GM12878 (cell line): ENCODE data around the gene LY6G5B. TPM values are rescaled to one million over a fixed set of nuclear protein-coding genes. Genes with fewer than 3 reads are reported as not detected.

Experiments
- ATAC-seq: fragments of 200-7000 bp; cut with Tn5 transposase; 3 replicates; pipeline ENCODE4 v1.9.1; 2020; ENCODE audit warnings: mild to moderate bottlenecking, moderate library complexity
- BruUV-seq: library from RNA; stranded (reverse); fragments of 400-500 nt; replicated peaks from 2 replicates; lab custom pipeline; 2021; lab: Mats Ljungman, UMichigan
- CTCF ChIA-PET: fragments of 300-600 bp; sonication (Branson Sonifier 250); formaldehyde crosslinking; extraction: SDS; loops from one replicate; lab custom pipeline; 2021; ENCODE audit warnings: inconsistent platforms; lab: Yijun Ruan, JAX
- POLR2A ChIA-PET: fragments of 350-600 bp; formaldehyde crosslinking; extraction: SDS; loops from one replicate; lab custom pipeline; 2021; ENCODE audit warnings: inconsistent platforms; lab: Charles Lee
- RAD21 ChIA-PET: fragments of 300-600 bp; sonication (Branson Sonifier 250); formaldehyde crosslinking; loops from one replicate; lab custom pipeline; 2023; ENCODE audit warnings: antibody characterized with exemption; ENCODE audit not compliant: unreplicated experiment; lab: Charles Lee
- SMC1A ChIA-PET: fragments of 300-600 bp; sonication (Branson Sonifier 250); formaldehyde crosslinking; loops from one replicate; lab custom pipeline; 2023; ENCODE audit not compliant: unreplicated experiment, uncharacterized antibody; lab: Charles Lee
- DNase-seq: peaks from one replicate; pipeline ENCODE4 v3.0.0-alpha.2; 2011; ENCODE audit warnings: low read depth, low spot score
- FAIRE-seq: peaks from 3 replicates; lab custom pipeline; 2011; peaks lifted over from hg19 to GRCh38; lab: Jason Lieb, UNC
- H2AFZ ChIP-seq: 2 replicates; pipeline ENCODE4 v1.6.0; 2011; ENCODE audit warnings: low read depth, low read length, control low read depth; ENCODE audit not compliant: control insufficient read depth
- H3K27ac ChIP-seq: 2 replicates; pipeline ENCODE4 v1.5.1; 2011; ENCODE audit warnings: control low read depth; ENCODE audit not compliant: control insufficient read depth, insufficient read depth
- H3K27me3 ChIP-seq, 2 experiments: replicated peaks in 1 of 2; 2 replicates each; pipeline versions ENCODE4 v1.6.0 to v1.6.1; 2011; ENCODE audit warnings: low read length in 1 of 2; ENCODE audit not compliant: control insufficient read depth in 2 of 2, insufficient read depth in 2 of 2
- H3K36me3 ChIP-seq, 2 experiments: 2 replicates each; pipeline ENCODE4 v1.5.1; 2011; ENCODE audit warnings: low read length in 1 of 2; ENCODE audit not compliant: control insufficient read depth in 2 of 2, insufficient read depth in 2 of 2
- H3K4me1 ChIP-seq: 2 replicates; pipeline ENCODE4 v1.6.1; 2011; ENCODE audit warnings: mild to moderate bottlenecking, low read length, moderate library complexity, mixed read lengths; ENCODE audit not compliant: control insufficient read depth, insufficient read depth
- H3K4me2 ChIP-seq: 2 replicates; pipeline ENCODE4 v1.6.0; 2011; ENCODE audit warnings: control low read depth; ENCODE audit not compliant: control insufficient read depth, insufficient read depth
- H3K4me3 ChIP-seq: fragments of 200-600 bp; sonication (generic); 2 replicates; pipeline ENCODE4 v1.5.1; 2016
- H3K79me2 ChIP-seq: 2 replicates; pipeline ENCODE4 v1.6.0; 2011; ENCODE audit warnings: low read length; ENCODE audit not compliant: control insufficient read depth, insufficient read depth
- H3K9ac ChIP-seq: 2 replicates; pipeline ENCODE4 v1.8.0; 2011; ENCODE audit warnings: low read length, control low read depth, mixed read lengths; ENCODE audit not compliant: control insufficient read depth, insufficient read depth
- H3K9me3 ChIP-seq: replicated peaks from 3 replicates; pipeline ENCODE4 v1.5.1; 2011; ENCODE audit warnings: mild to moderate bottlenecking, low read length; ENCODE audit not compliant: control insufficient read depth, insufficient read depth
- H4K20me1 ChIP-seq: 2 replicates; pipeline ENCODE4 v1.6.0; 2011; ENCODE audit not compliant: control insufficient read depth, insufficient read depth
- BCLAF1 ChIP-seq: fragments of 450-650 bp; IDR thresholded peaks from 2 replicates; pipeline ENCODE4 v1.6.1; 2017; ENCODE audit warnings: antibody characterized with exemption, mild to moderate bottlenecking, moderate library complexity
- IKZF2 ChIP-seq, 2 experiments: fragments of 450-650 bp; IDR thresholded peaks; 2 replicates each; pipeline ENCODE4 v1.6.1; 2017; ENCODE audit warnings: mild to moderate bottlenecking in 2 of 2, moderate library complexity in 2 of 2
- MLLT1 ChIP-seq: fragments of 450-650 bp; IDR thresholded peaks from 2 replicates; pipeline ENCODE4 v1.6.1; 2016; ENCODE audit warnings: mild to moderate bottlenecking
- PAX5 ChIP-seq: IDR thresholded peaks from 2 replicates; pipeline ENCODE4 v1.6.1; 2011; ENCODE audit warnings: low read depth, low read length, borderline replicate concordance
- POLR2A ChIP-seq: IDR thresholded peaks from 2 replicates; pipeline ENCODE4 v1.6.1; 2011; ENCODE audit warnings: low read depth, mild to moderate bottlenecking, low read length
- POLR2AphosphoS5 ChIP-seq: IDR thresholded peaks from 2 replicates; pipeline ENCODE4 v1.6.1; 2011; ENCODE audit warnings: mild to moderate bottlenecking, low read length, inconsistent platforms
- ZNF622 ChIP-seq: fragments of 450-650 bp; IDR thresholded peaks from 2 replicates; pipeline ENCODE4 v1.6.1; 2017; ENCODE audit warnings: mild to moderate bottlenecking, inconsistent platforms
- WGBS: methylation state at CpG from one replicate; pipeline ENCODE4 v1.1.6; 2016; ENCODE audit warnings: low lambda C conversion rate; ENCODE audit not compliant: insufficient replicate concordance, insufficient coverage; ENCODE audit errors: missing lambda C conversion rate; 5-methylcytosine and 5-hydroxymethylcytosine counted together
- in situ Hi-C: fragments of 300-500 bp; cut with MboI; formaldehyde crosslinking; loops from 9 replicates; pipeline ENCODE4 v1.14.3; 2018; ENCODE audit warnings: mixed read lengths
- intact Hi-C: fragments of 100-400 bp; cut with micrococcal nuclease; formaldehyde crosslinking; loops from one replicate; pipeline ENCODE4 v1.14.2; 2022; ENCODE audit not compliant: unreplicated experiment
- polyA plus RNA-seq, 11 experiments: library from polyadenylated mRNA; depleted of rRNA in 4 of 11; unstranded in 6 of 11; stranded (reverse) in 5 of 11; fragments of >200 nt; fragmentation: Nextera tagmentation in 4 of 11; fragmentation: Illumina TruSeq in 1 of 11; extraction: Ambion mirVana in 4 of 11; extraction: Trizol in 1 of 11; gene quantifications; 1 replicate in 1 of 11; 2 replicates in 10 of 11; pipeline versions ENCODE4 v1.2.1 to v1.2.3, GENCODE V29; 2011 to 2016; ENCODE audit warnings: inconsistent platforms in 2 of 11, missing spikeins in 2 of 11, low read depth in 1 of 11
- total RNA-seq, 4 experiments: library from RNA; depleted of rRNA in 3 of 4; stranded (reverse); fragments of >200 nt in 3 of 4; fragmentation: Illumina TruSeq in 1 of 4; extraction: Trizol in 1 of 4; gene quantifications; 2 replicates each; pipeline versions ENCODE4 v1.2.1 to v1.2.3, GENCODE V29; 2013 to 2021

The LY6G5B gene
- total and polyA plus RNA-seq, 10 of the 15 experiments (the other 5 are each of a cell fraction or from before 2014, with no cell fraction given), result 3.2 to 16.5 (median 7.5) TPM

DNA sequence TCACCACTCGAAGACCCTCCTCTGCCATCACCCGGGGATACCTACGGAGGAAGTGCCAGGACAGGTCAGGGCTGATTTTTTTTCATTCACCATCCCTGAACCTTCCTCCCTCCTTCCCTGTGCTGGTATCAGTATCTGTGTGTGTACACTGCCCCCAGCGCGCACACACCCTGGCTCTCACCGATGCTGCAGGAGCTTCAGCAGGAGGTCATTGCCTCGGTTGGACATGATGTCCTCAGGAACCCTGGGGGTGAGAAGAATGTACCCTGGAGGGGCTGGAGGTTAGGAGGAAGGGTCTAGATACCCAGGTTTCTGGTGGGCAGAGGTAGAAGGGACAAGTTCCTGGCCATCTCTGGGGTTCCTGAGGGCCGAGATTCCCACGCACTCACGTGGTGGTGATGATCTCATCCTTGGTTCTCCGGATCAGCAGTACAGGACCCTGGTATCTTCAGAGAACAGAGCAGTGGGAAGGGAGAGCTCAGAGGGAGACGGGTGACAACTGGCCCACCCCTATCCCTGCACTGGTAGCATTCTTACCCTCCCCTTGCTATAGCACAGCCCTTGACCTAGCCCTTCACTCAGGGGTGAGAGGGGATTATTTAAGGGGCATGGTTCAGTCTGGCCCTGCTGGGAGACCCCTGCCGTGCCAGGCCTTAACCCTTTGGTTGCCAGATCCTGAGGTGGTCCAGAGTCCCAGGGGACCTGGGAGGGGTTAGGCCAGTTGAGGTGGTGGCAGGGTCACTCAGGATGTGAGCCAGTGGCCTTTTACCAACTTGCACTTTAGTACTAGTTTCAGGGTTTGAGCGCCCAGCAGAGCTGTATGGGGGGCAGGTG, 18.3 kb downstream of the LY6G5B start:
- TF ChIP-seq POLR2A (no peak), MLLT1 (no peak), BCLAF1 (no peak), POLR2AphosphoS5 (no peak; the same call in 1 of the 2 replicates), ZNF622 (no peak), PAX5 (no peak), IKZF2 (IDR thresholded peaks at IDR 0.05) (no peak)
- Histone ChIP-seq H3K9me3 (no peaks in the 10 kb centered on the region), H3K27ac (no peak overlapping the region), H3K4me1 (no peaks in the 10 kb centered on the region), H3K36me3 (peaks cover 7 to 35% of the 10 kb centered on the region in 2 experiments; a peak in 3 of 4 replicates), H3K4me2 (no peak overlapping the region), H3K4me3 (no peak overlapping the region), H2AFZ (no peak overlapping the region), H4K20me1 (no peaks in the 10 kb centered on the region), H3K9ac (no peak overlapping the region), H3K79me2 (no peaks in the 10 kb centered on the region), H3K27me3 (no peaks in the 10 kb centered on the region)
- intact Hi-C loops (no loop called here), in situ Hi-C loops (no loop called here)
- ChIA-PET POLR2A (no interaction called here), CTCF (interaction anchor here (1.1 kb wide), 1 partner anchor 190 kb away, joined by 3 read pairs; no protein-coding TSS in a partner anchor), RAD21 (no interaction called here), SMC1A (interaction anchor here (0.6 kb wide), 1 partner anchor 42 kb away, joined by 3 read pairs; no protein-coding TSS in a partner anchor)
- DNase-seq (no peak), FAIRE-seq (no peak), ATAC-seq (no peak)
- WGBS, result 84% methylated on average over 14 of the region's 14 CpGs
- BruUV-seq, result no TSS peak
